ENCODE data around the gene ICAM5.
"Not testable (repeated sequence)": the region's sequence is repeated elsewhere in the genome, so short reads cannot be mapped to it uniquely, and the experiment has no call there.

The ICAM5 gene

DNA sequence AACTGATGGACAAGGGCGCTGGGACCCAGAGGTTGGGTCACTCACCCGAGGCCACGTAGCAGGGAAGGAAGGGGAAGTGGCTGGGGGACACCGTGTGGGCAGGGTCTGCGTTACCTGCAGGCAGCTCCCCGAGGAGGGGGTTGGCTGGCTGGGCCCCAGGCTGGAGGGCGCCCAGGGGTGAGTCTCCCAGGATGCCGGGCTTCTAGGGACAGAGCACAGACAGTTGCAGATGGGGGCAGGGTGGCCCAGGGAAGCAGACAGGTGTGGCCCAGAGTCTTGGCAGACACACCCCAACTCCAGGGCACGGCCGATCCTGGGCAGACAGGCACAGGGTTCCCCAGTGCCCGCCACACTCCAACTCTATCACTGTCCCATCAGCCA, 31.7 kb downstream of the ICAM5 start:
- DNase-seq: no peak

DNA sequence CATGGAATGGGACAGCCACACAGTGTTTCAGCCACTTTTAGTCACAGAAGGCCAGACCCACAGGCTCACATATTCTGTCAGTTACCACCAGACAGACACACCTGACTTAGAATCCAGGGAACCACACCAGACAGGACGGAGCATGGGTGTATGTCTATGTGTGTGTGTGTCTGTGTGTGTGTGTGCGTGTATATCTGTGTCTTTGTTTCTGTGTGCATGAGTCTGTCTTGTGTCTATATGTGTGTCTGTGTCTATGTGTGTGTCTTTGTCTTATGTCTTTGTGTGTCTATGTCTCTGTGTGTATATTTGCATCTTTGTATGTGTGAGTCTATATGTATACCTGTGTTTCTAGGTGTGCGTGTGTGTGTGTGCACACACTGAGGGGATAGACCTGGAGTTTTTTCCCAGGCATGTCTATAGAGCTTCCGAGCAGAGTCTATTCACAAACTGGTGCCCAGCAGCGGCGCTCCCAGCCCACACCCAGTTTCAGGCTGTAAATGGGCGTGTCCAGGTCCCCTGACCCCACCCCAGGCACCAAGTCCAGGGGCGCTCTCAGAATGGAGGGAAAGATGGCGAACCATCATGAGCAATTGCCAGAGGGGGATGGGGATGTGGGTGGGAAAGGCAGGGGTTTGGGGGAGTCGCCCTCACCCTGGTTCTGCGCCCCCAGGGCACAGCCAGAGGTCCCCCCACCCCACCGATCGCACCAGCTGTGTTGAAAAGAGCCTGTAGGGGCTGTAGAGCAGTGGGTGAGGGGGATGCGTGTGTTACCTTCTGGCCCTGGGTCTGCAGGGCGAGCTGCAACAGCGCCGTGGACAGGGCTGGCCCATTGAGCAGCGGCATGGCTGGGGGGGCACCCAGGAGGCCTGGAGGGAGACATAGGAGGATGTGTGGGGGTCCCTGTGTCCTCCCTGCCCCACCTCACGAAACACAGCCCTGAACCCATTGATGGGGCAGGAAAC, 32.4 kb downstream of the ICAM5 start:
- DNase-seq: no peak

DNA sequence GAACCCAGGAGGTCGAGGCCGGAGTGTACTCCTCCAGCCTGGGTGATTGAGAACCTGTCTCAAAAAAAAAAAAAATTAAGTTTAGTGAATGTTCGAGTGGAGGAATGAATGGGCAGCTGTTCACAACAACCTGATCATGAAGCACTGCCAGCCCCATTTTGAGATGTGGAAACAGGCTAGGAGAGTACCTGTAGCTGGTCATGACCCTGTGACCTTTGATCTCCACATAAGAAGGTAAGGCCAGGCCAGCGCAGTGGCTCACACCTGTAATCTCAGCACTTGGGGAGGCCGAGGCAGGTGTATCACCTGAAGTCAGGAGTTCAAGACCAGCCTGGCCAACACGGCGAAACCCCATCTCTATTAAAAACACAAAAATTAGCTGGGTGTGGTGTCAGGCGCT, 36.0 kb downstream of the ICAM5 start:
- DNase-seq: no peak

DNA sequence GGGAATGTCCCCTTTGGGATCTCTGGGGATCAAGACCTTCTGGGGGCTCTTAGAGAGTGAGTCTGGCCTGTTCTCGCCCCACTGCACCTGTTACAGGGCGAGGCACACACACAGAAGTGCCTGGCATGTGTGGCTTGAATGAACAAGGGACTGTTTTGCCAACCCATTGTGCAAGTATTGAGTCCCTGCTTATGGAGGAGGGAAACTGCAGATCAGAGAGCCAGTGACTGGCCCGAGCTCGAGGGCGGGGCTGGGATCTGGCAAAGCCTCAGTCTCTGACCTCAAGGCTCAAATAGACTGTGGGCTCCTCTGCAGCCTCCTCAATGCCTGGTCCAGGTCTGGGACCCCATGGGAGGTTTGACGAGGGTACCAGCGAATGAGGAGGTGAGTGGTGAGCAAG, 38.0 kb downstream of the ICAM5 start:
- DNase-seq: no peak

DNA sequence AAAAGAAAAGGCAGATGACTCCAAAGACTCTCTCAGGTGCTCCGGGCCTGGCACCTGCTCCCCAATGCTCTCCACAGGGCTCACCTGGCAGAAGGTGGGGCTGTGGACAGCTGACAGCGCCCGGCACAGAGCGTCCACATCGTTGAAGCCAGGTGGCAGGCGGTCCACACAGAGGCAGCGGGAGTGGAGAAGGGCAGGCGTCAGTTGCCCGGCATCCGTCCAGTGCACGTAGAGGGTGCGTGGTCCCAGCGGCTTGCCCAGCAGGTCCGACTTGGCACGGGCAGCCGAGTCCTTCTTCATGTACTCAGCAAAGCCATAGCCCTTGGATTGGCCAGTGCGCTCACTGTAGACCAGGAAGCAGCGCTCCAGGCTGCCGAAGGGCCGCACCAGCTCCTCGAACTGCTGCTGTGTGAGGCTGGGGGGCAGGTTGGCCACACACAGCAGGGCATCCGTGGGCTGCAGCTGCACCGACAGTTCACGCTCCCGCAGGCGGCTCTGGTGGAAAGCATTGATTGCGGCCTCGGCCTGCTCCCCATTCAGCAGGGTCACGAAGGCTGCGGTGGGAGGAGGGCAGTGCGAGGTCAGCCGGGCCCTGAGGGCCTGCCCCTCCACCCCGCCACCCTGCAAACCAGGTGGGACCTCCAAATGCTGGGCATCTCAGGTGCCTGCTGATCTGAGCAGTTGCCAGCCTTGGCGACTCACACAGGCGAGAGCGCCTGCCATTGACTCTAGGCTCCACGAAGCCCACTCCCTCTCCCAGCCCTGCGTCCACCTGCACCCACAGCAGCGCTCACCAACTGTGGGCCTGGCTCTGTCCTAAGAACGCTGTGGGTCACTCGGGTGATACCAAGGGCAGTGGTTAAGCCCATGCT, 39.0 kb downstream of the ICAM5 start:
- DNase-seq: no peak

DNA sequence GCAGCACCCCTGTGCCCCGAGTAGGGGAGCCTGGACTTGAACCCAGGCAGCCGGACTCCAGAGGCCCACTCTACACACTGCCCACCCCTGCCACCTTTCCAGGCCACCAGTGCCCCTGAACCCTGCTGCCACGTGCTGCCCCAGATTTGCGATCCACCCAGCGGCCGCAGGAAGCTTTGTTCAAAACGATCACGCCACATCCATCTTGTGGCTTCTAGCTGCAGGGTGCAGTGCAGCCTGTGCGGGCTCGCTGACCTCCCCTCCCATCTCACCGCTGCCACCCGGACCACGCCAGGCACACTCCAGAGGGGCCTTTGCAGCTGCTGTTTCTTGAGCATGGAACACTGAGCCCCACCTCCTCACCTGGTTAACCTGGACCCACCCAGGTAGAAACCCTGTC, 39.8 kb downstream of the ICAM5 start:
- DNase-seq: no peak

DNA sequence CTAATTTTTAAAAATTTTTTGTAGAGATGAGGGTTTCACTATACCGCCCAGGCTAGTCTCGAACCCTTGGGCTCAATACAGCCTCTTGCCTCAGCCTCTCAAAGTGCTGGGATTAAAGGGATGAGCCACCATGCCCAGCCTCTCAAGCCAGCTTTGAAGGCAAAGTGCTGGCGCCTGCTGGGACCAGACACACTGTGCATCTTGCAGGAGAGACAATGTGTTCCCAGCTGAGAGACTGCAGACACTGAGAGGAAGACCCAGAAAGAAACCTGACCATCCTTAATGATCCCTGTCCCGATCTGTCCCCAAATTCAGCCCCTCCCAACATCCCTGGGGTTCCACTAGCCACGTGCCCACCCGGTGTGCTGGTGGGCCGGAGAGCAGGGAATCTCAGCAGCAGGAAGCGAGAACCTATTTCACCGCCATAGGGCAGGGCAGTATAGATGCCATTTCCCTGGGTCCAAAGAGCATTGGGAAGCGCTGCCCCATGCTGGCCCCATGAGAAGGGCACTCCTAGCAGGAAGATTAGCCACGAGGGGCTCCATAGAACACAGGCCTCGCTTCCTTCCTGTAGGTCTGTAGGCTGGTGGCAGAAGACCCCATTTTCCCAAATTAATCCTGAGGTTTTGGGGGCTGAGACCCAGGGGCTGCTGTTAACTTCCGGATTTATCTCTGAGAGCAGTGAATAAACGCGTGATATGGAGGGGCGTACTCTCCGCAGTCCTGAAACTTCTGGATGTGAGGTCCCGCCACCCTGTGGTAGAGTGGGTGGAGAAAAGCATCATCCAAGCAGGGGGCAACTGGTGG, 42.6 kb downstream of the ICAM5 start:
- no peak for DNase-seq

DNA sequence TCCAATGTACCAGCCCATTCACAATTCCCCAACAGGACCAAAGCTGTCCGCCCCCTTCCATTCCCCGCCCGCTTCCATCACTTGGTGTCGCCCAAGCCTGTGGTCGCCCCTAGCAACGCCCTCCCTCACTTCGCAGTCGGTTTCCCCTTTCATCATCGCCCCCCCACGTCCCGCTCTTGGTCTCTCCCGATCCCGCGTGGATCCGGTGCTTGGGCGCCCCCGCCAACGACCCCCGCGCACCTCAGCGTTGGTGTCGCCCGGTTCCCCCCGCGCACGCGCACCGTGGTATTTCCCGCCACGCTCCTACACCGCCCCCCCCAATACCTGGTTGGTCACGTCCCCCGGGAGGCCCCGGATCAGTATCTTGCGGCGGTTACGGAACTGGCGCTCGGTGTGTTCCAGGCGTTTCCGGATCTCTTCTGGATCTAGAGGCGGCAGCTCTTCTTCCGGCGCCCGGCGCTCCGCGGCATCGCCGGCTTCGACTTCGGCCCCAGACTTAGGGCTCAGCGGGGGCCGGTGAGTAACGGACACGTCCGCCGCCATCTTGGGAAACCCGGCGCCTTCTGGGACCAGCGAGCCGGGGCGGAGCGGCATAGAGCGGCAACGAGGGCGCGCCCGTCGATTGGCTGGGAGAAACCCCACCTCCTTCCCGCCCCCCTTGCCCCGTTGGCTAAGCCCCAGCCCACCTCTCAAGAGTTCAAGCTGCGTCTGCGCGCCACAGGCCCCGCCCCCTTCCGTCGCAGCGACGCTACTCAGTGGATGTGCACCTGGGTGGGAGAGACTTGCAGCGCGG, 43.4 kb downstream of the ICAM5 start, which contains the start of gene RAVER1:
TSS of gene RAVER1 (minus strand) at position 565 of the 793 bp plus-strand sequence. CDS start at position 543, 22 bp downstream.
- DNase-seq: peak; percentile 97

DNA sequence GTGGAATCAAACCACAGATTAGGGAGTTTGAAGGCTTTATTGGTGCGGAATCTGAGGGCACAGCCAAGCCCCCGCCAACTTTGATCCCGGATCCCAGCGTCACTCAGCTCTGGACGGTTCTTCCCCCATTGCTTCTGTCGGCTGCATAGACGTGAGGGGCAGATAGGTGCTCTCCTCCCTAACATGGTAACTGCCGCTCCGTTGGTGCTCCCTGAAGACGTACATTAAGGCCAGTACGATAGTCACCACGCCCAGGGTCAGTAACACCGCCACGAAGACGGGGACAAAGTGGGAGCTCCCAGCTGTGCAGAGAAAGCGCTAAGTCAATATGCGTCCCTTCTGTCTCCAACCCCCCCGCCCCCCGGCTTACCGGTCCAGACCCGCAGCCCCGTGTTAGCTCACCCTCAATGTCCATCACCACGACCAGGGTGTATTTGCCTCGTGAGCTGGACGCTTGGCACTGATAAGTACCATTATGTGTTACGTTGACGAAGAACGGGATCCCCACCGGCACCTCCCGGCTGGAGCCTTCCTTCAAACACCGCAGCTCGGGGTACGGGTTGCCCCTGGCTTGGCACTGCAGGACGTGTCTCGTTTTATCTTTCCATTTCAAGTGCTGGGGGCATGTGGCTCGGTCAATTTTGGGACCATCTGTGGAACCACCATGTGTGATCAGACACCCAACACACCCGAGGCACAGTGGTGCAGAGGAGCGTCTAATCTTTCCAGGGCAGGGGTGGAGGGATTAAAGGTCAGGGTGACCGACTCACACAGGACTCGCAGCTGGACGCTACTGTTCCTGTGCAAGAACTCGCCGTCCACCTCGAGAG, 44.2 kb downstream of the ICAM5 start:
- DNase-seq: no peak

DNA sequence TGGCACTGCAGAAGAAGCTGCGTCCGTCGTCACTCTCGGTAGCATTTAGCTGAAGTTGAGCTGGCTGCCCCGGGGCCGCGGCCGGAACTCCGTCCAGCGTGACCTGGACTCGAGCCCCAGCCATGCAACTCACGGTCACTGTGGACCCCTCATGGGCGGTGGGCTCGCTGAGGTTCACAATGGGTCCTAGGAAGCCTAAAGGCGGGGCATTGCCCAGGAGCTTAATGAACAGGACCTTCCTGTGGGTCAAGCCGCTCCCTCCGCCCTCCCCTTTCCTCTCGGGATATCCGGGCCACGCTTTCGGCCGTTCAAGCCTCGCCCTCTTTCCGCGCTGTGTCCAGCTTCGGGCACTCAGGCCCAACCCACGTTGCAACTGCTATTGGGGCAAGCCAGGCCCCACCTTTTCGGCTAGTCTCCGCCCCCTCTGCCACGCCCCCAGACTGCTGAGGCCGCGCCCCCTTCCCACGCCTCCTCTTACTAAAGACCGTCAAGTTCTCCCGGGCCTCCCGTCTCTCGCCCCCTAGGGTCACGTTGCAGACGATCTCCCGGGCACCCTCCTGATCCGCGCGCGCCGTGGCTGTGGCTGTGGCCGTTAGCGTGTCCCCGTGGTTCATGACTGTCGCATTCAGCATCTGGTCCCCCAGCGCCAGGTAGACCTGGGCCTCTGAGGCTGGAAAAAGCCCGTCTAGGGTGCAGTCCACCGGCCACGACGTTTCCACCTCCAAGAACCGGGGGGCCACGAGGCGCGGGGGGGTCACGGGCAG, 45.0 kb downstream of the ICAM5 start:
- no peak for DNase-seq

DNA sequence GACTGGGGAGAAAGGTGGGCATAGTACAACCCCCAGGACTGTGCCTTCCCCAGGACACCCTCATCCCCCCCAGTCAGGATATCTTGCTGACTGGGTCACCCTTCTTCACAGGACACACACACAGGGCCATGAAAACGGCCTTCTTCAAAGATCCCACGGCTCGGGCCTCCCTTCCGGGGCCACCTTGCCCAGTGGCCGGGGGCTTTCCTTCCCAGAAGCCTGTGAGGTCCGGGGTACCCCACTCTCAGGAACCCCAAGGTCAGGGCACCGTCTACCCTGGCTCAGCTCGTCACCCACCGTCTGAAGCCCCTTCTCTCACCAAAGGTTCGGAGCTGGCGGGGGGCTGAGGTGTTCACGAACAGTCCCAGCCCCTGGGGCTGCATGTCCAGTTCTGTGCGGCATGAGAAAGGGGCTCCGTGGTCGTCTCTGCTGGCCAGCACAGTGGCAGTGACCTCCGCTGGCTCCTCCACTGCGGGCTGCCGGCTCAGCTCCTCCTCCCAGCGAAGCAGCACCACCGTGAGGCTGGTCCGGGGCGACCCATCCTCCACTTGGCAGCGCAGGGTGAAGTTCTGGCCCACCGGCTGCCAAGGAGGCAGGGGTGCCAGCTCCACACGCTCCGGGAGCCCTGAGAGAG, 45.7 kb downstream of the ICAM5 start:
- no peak for DNase-seq

DNA sequence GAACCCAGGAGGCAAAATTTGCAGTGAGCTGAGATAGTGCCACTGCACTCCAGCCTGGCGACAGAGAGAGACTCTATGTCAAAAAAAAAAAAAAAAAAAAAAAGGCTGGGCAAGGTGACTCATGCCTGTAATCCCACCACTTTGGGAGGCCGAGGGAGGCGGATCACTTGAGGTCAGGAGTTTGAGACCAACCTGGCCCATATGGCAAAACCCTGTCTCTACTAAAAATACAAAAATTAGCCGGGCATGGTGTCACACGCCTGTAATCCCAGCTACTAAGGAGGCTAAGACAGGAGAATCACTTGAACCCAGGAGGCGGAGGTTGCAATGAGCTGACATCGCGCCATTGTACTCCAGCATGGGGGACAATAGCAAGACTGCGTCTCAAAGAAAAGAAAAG, 47.0 kb downstream of the ICAM5 start:
- not testable (repeated sequence) for DNase-seq

DNA sequence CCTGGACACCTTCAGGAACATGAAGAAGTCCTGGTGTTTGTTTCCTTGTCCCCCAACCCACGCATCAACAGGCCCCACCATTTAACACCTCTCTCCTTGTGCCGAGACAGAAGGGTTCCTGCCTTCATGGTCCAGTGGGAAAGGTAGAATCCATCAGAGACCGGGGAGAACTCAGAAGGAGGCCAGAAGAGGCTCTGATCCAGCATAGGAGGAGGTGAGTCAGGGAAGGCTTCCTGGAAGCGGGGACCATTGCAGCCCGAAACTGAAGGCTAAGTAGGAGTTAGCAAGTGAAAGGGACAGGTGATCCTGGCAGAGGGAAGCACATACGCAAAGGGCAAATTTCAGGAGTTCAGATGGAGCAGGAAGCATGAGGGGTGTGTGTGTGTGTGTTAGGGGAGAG, 49.2 kb downstream of the ICAM5 start:
- DNase-seq: no peak

DNA sequence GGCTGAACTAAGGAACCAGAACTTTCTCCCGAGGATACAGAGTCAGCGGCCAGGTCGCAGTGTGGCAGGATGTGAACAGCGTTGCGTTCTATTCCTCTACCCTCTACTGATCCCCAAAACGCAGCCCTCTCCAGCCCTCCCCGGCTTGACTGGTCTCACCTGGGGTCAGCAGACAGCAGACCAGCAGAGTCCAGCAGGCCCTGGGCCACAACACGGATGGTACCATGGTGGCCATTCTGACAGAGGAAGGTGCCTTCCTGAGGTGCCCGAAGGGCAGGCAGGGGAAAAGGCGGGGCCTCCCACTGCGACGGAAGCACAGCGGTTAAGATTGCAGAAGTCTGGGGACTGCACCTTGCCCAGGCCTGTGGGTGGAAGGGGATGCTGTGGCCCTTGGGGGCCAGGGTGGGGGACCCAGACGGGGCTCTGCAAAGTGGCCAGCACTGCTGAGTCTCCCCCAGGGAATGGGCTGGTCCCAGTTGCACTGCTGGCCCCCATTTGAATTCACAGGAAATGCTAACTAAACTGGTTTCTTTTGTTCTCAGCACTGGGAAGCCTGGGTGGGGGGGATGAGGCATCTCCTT, 49.7 kb downstream of the ICAM5 start, which contains the start of gene ICAM3:
TSS of gene ICAM3 (minus strand) at position 245 of the 581 bp plus-strand sequence. CDS start at position 235, 10 bp downstream.
- DNase-seq: peak; percentile 68

DNA sequence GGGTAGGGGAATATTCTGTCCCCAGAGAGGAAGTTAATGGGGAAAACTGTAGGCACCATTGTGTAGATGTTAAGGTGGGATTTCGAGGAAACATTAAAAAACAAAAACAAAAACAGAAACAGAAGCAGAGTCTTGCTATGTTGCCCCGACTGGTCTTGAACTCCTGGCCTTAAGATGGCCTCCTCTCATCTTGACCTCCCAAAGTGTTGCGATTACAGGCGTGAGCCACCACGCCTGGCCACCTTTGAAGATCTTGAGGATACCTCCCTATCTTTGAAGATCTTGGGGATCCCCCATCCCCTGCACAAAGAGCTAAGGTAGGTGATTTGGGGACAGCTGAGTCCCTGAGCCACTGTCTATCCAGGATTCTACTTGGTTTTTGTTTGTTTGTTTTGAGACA, 50.2 kb downstream of the ICAM5 start:
- DNase-seq: no peak

DNA sequence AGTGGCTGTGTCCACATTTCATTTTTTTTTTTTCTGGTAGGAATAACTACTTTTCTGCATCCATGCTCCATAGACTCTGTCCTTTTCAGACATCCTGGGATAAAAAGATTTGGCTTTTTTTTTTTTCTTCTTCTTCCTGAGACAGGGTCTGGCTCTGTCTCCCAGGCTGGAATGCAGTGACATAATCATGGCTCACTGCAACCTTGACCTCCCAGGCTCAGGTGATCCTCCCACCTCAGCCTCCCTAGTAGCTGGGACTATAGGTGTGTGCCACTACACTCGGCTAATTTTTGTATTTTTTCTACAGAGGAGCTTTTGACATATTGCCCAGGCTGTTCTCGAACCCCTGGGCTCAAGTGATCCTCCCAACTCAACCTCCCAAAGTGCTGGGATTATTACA, 53.7 kb downstream of the ICAM5 start:
- no peak for DNase-seq

DNA sequence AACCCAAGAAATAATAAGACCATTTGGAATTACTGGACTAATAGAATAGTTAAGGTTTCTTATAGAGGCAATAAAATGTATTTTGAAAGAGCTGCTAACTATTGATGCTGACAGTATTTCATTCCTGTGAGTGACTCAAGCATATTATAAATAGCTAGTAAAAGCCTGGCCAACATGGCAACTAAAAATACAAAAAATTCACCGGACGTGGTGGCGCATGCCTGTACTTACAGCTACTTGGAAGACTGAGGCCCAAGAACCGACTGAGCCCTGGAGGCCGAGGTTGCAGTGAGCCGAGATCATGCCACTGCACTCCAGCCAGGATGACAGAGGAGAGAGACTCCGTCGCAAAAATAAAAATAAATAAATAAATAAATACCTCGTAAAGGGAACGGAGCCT, 55.0 kb downstream of the ICAM5 start:
- DNase-seq: no peak
